Ectodermal cell (in vitro differentiated cells): ENCODE data around the gene ERV3-1.
"Not testable (repeated sequence)": the region's sequence is repeated elsewhere in the genome, so short reads cannot be mapped to it uniquely, and the experiment has no call there.

Experiments
- H3K27ac ChIP-seq: 2 replicates; pipeline ENCODE4 v1.7.0; 2013; ENCODE audit warnings: mild to moderate bottlenecking, low read depth, low read length; ENCODE audit not compliant: insufficient read depth, poor library complexity, severe bottlenecking
- H3K27me3 ChIP-seq: 2 replicates; pipeline ENCODE4 v1.7.0; 2013; ENCODE audit warnings: mild to moderate bottlenecking, low read length; ENCODE audit not compliant: insufficient read depth, control insufficient read depth, poor library complexity, severe bottlenecking
- H3K36me3 ChIP-seq: one replicate; pipeline ENCODE4 v1.7.0; 2013; ENCODE audit warnings: low read length; ENCODE audit not compliant: control insufficient read depth, insufficient read depth
- H3K4me1 ChIP-seq: one replicate; pipeline ENCODE4 v1.7.0; 2013; ENCODE audit warnings: low read length; ENCODE audit not compliant: control insufficient read depth, insufficient read depth
- H3K4me3 ChIP-seq: 2 replicates; pipeline ENCODE4 v1.7.0; 2013; ENCODE audit warnings: low read depth, low read length, control low read depth; ENCODE audit not compliant: insufficient read depth
- H3K9me3 ChIP-seq: 2 replicates; pipeline ENCODE4 v1.7.0; 2013; ENCODE audit warnings: mild to moderate bottlenecking, low read length, moderate library complexity; ENCODE audit not compliant: control insufficient read depth
- WGBS, 2 experiments: methylation state at CpG; one replicate each; pipeline ENCODE4 v1.1.7; 2013; ENCODE audit warnings: missing lambda C conversion rate in 2 of 2; 5-methylcytosine and 5-hydroxymethylcytosine counted together

ERV3-1 gene

DNA sequence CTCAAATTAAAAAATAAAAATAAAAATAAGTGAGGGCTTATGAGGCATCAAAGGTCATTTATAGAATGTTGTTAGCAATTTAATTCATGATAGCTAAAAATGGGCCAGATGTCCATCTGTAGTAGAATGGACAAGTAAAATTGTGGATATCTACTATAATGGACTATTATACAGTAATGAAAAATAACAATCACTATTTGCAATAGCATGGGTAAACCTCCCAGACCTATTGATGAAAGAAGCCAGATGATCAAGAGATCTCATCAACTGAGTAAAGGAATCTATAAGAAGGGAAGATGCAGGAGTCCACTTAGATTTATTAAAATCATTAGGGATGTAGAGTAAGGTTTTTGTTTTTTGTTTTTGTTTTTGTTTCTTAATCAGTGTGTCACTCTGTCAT lies 29.0 kb upstream of the ERV3-1 start:
- H3K4me1 ChIP-seq, H3K27ac ChIP-seq: not testable (repeated sequence)

GRCh38 chr7:65034120-65034782 lies 27.8 kb upstream of the ERV3-1 start:
- not testable (repeated sequence) for H3K4me3 ChIP-seq, H3K27me3 ChIP-seq, H3K27ac ChIP-seq, H3K4me1 ChIP-seq, H3K36me3 ChIP-seq, H3K9me3 ChIP-seq
- WGBS, 2 experiments = 78 to 88% methylated on average over 5 to 8 of the region's 10 CpGs

More for the DNA sequence above, 29.0 kb upstream of the ERV3-1 start:
- not testable (repeated sequence) for H3K9me3 ChIP-seq, H3K27me3 ChIP-seq, H3K36me3 ChIP-seq, H3K4me3 ChIP-seq

DNA sequence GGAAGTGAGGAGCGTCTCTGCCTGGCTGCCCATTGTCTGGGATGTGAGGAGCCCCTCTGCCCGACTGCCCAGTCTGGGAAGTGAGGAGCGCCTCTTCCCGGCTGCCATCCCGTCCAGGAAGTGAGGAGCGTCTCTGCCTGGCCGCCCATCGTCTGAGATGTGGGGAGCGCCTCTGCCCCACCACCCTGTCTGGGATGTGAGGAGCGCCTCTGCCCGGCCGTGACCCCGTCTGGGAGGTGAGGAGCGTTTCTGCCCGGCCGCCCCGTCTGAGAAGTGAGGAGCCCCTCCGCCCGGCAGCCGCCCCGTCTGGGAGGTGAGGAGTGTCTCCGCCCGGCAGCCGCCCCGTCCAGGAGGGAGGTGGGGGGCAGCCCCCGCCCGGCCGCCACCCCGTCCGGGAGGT lies 26.9 kb upstream of the ERV3-1 start:
- H3K4me3 ChIP-seq, H3K27ac ChIP-seq, H3K36me3 ChIP-seq, H3K4me1 ChIP-seq, H3K27me3 ChIP-seq, H3K9me3 ChIP-seq: not testable (repeated sequence)
- 88 to 89% methylated on average over 30 of the region's 30 CpGs for WGBS, 2 experiments

DNA sequence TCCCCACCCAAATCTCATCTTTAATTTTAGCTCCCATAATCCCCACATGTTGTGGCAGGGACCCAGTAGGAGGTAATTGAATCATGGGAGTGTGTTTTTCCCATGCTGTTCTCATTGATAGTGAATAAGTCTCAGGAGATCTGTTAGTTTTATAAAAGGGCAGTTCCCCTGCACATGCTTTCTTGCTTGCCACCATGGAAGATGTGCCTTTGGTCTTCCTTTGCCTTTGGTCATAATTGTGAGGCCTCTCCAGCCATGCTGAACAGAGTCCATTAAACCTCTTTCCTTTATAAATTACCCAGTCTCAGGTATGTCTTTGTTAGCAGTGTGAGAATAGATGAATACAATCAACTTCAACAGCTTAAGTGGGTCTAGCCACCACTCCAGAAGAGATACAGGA lies 18.5 kb upstream of the ERV3-1 start:
- H3K4me1 ChIP-seq, H3K36me3 ChIP-seq, H3K27ac ChIP-seq, H3K4me3 ChIP-seq, H3K9me3 ChIP-seq, H3K27me3 ChIP-seq: not testable (repeated sequence)

GRCh38 chr7:65020978-65021377 lies 14.5 kb upstream of the ERV3-1 start:
- H3K27me3 ChIP-seq, H3K27ac ChIP-seq, H3K9me3 ChIP-seq, H3K36me3 ChIP-seq, H3K4me1 ChIP-seq, H3K4me3 ChIP-seq: not testable (repeated sequence)
- no CpG with 5 or more reads among the region's 3 CpGs for WGBS, 2 experiments

GRCh38 chr7:65009881-65010280 lies 3.4 kb upstream of the ERV3-1 start:
- not testable (repeated sequence) for H3K4me1 ChIP-seq, H3K27me3 ChIP-seq, H3K4me3 ChIP-seq, H3K36me3 ChIP-seq, H3K9me3 ChIP-seq, H3K27ac ChIP-seq
- WGBS, 2 experiments = 88 to 91% methylated on average over 6 of the region's 7 CpGs

- H3K27me3 ChIP-seq, H3K4me1 ChIP-seq, H3K9me3 ChIP-seq, H3K4me3 ChIP-seq, H3K36me3 ChIP-seq, H3K27ac ChIP-seq: not testable (repeated sequence)
- WGBS, 2 experiments = 76 to 92% methylated on average over 2 of the region's 2 CpGs
Observed at GRCh38 chr7:65009394-65009793, 2.9 kb upstream of the ERV3-1 start.

GRCh38 chr7:65007036-65007435 lies 549 bp upstream of the ERV3-1 start:
- not testable (repeated sequence) for H3K4me1 ChIP-seq, H3K27ac ChIP-seq, H3K36me3 ChIP-seq, H3K9me3 ChIP-seq, H3K4me3 ChIP-seq, H3K27me3 ChIP-seq
- WGBS, 2 experiments = 64 to 77% methylated on average over 3 to 4 of the region's 4 CpGs

GRCh38 chr7:65004575-65004974 lies 1.9 kb downstream of the ERV3-1 start:
- no peak overlapping the region for H3K4me3 ChIP-seq
- H3K9me3 ChIP-seq = no peaks in the 10 kb centered on the region
- H3K36me3 ChIP-seq = peaks cover 18% of the 10 kb centered on the region
- no peaks in the 10 kb centered on the region for H3K4me1 ChIP-seq
- H3K27me3 ChIP-seq = no peaks in the 10 kb centered on the region
- no peak overlapping the region for H3K27ac ChIP-seq
- 96 to 97% methylated on average over 1 of the region's 1 CpG for WGBS, 2 experiments

GRCh38 chr7:65002972-65003585 lies 3.4 kb downstream of the ERV3-1 start:
- 85 to 93% methylated on average over 2 of the region's 2 CpGs for WGBS, 2 experiments
- Histone ChIP-seq H3K27me3 (no peaks in the 10 kb centered on the region), H3K9me3 (peaks cover 5% of the 10 kb centered on the region), H3K4me3 (no peak overlapping the region), H3K36me3 (peaks cover 29% of the 10 kb centered on the region), H3K27ac (no peak overlapping the region), H3K4me1 (no peaks in the 10 kb centered on the region)
